Measurements from ENCODE around the gene MEF2D.

GRCh38 chr1:156503698-156504437, 3.3 kb upstream of the MEF2D start:
- TF ChIP-seq CTCF (IDR thresholded peaks at IDR 0.05; ENCODE audit: insufficient read depth, low read depth, low read length), result no peak
- TF ChIP-seq EZH2 (IDR thresholded peaks at IDR 0.05; ENCODE audit: insufficient read depth, low read length), result no peak
